Trophoblast cell (in vitro differentiated cells and primary cell): Measurements from ENCODE around the gene MED14.

Experiments
- DNase-seq, 2 donors: peaks; one replicate each; pipeline ENCODE4 v3.0.0-alpha.2; 2016
- H2AFZ ChIP-seq: 2 replicates; pipeline ENCODE4 v1.6.1; 2013; ENCODE audit warnings: low read length, moderate library complexity, mild to moderate bottlenecking; ENCODE audit not compliant: insufficient read depth, poor library complexity
- H2AK5ac ChIP-seq: 2 replicates; pipeline ENCODE4 v1.6.1; 2013; ENCODE audit warnings: mild to moderate bottlenecking, low read length
- H2BK120ac ChIP-seq: 2 replicates; pipeline ENCODE4 v1.6.1; 2013; ENCODE audit warnings: low read length, mild to moderate bottlenecking, moderate library complexity; ENCODE audit not compliant: insufficient read depth, poor library complexity
- H2BK12ac ChIP-seq: 2 replicates; pipeline ENCODE4 v1.6.1; 2013; ENCODE audit warnings: mild to moderate bottlenecking, low read length, moderate library complexity
- H2BK5ac ChIP-seq: 2 replicates; pipeline ENCODE4 v1.6.1; 2013; ENCODE audit warnings: low read length, low read depth, moderate library complexity, mild to moderate bottlenecking; ENCODE audit not compliant: poor library complexity
- H3K14ac ChIP-seq: 2 replicates; pipeline ENCODE4 v1.6.1; 2013; ENCODE audit warnings: mild to moderate bottlenecking, low read length
- H3K18ac ChIP-seq: 2 replicates; pipeline ENCODE4 v1.6.1; 2013; ENCODE audit warnings: mild to moderate bottlenecking, low read length
- H3K23ac ChIP-seq: 2 replicates; pipeline ENCODE4 v1.6.1; 2013; ENCODE audit warnings: low read length
- H3K27ac ChIP-seq: 2 replicates; pipeline ENCODE4 v1.5.1; 2013; ENCODE audit warnings: low read depth, mild to moderate bottlenecking, inconsistent platforms, low read length, moderate library complexity
- H3K27me3 ChIP-seq: 2 replicates; pipeline ENCODE4 v1.6.1; 2013; ENCODE audit warnings: inconsistent platforms, mild to moderate bottlenecking, low read length, moderate library complexity; ENCODE audit not compliant: insufficient read depth
- H3K36me3 ChIP-seq, 2 experiments: 1 replicate in 1 of 2; 2 replicates in 1 of 2; pipeline ENCODE4 v1.6.1; 2013; ENCODE audit warnings: low read length in 2 of 2, mild to moderate bottlenecking in 2 of 2, moderate library complexity in 1 of 2; ENCODE audit not compliant: insufficient read depth in 2 of 2, control insufficient read depth in 1 of 2
- H3K4ac ChIP-seq: 2 replicates; pipeline ENCODE4 v1.6.1; 2013; ENCODE audit warnings: low read depth, mild to moderate bottlenecking, low read length, moderate library complexity
- H3K4me1 ChIP-seq, 2 experiments: 1 replicate in 1 of 2; 2 replicates in 1 of 2; pipeline ENCODE4 v1.6.1; 2013; ENCODE audit warnings: low read length in 2 of 2, mild to moderate bottlenecking in 2 of 2, moderate library complexity in 1 of 2; ENCODE audit not compliant: insufficient read depth in 2 of 2, control insufficient read depth in 1 of 2
- H3K4me2 ChIP-seq: 2 replicates; pipeline ENCODE4 v1.6.1; 2013; ENCODE audit warnings: inconsistent platforms, mild to moderate bottlenecking, low read length, moderate library complexity
- H3K4me3 ChIP-seq: 2 replicates; pipeline ENCODE4 v1.5.1; 2013; ENCODE audit warnings: mild to moderate bottlenecking, low read depth, low read length, inconsistent platforms
- H3K79me1 ChIP-seq: one replicate; pipeline ENCODE4 v1.6.1; 2013; ENCODE audit warnings: low read length
- H3K79me2 ChIP-seq: 2 replicates; pipeline ENCODE4 v1.6.1; 2013; ENCODE audit warnings: low read length, mild to moderate bottlenecking; ENCODE audit not compliant: control insufficient read depth, insufficient read depth, poor library complexity
- H3K9ac ChIP-seq: 2 replicates; pipeline ENCODE4 v1.6.1; 2013; ENCODE audit warnings: mild to moderate bottlenecking, low read length
- H3K9me3 ChIP-seq: 2 replicates; pipeline ENCODE4 v1.6.1; 2013; ENCODE audit warnings: low read depth, mild to moderate bottlenecking, control low read depth, inconsistent platforms, low read length; ENCODE audit not compliant: insufficient read depth
- H4K12ac ChIP-seq: 2 replicates; pipeline ENCODE4 v1.6.1; 2013; ENCODE audit warnings: low read depth, mild to moderate bottlenecking, low read length, moderate library complexity
- H4K8ac ChIP-seq: 2 replicates; pipeline ENCODE4 v1.6.1; 2013; ENCODE audit warnings: low read depth, mild to moderate bottlenecking, low read length, moderate library complexity
- H4K91ac ChIP-seq: one replicate; pipeline ENCODE4 v1.6.1; 2013; ENCODE audit warnings: low read depth, mild to moderate bottlenecking, low read length, moderate library complexity
- WGBS: extraction: QIAGEN DNeasy Blood & Tissue Kit; methylation state at CpG from one replicate; pipeline ENCODE4 v1.1.7; 2013; ENCODE audit warnings: missing lambda C conversion rate; ENCODE audit not compliant: insufficient read length, insufficient coverage; ENCODE audit errors: extremely low coverage; 5-methylcytosine and 5-hydroxymethylcytosine counted together

MED14 gene

DNA sequence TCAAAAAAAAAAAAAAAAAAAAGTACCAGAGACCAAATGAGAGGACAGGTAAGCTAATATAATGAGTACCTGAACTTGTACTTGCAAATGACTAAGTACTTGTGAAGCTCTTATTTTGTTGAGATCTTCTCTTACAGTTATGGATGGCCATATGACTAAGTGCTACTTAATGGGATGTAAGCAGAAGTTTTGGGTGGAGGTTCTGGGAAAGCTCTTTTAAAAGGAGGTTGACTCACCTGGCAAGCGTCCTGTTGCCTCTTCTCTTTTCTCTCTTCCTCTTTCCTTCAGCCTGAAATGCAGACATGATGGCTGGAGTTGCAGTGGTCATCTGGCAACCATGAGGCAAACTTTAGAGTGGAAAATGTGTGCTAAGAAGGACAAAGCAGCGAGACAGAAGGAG lies 36.9 kb upstream of the MED14 start:
- Histone ChIP-seq H4K12ac (no peak overlapping the region), H3K14ac (no peak overlapping the region), H3K4me2 (no peak overlapping the region), H3K9ac (no peak overlapping the region), H3K27ac (no peak overlapping the region), H4K8ac (no peak overlapping the region), H3K4me1 (no peaks in the 10 kb centered on the region), H3K36me3 (no peaks in the 10 kb centered on the region), H2BK120ac (no peak overlapping the region), H3K79me1 (no peaks in the 10 kb centered on the region), H2BK5ac (no peak overlapping the region), H2AK5ac (no peak overlapping the region), H3K4me3 (no peak overlapping the region), H3K23ac (no peak overlapping the region), H3K79me2 (no peaks in the 10 kb centered on the region), H3K9me3 (no peaks in the 10 kb centered on the region), H3K27me3 (no peaks in the 10 kb centered on the region), H2AFZ (no peak overlapping the region), H4K91ac (no peak overlapping the region), H3K18ac (no peak overlapping the region), H2BK12ac (no peak overlapping the region), H3K4ac (no peak overlapping the region)
- peak in 1 of 2 donors; percentile 1 for DNase-seq
- WGBS = no CpG with 5 or more reads among the region's 2 CpGs

DNA sequence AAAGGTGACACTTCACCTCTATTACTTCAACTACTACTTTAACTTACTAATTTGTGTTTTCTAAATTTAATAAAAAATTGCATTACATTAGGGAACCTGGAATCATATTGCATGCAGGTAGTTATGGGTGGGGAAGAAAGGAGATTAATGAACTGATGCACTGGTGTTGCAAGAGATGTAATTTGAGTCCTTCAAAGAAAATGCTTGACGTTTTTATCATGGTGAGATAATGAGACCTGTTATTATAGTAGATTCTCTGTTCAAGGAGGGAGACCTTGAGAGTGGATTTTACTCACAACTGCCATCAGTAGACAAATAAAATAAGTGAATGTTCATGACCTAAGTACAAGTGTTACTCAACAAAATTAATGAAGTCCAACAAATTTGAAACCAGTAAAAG lies 26.4 kb upstream of the MED14 start:
- no peaks in the 10 kb centered on the region for H3K79me1 ChIP-seq
- no peak overlapping the region for H2BK5ac ChIP-seq
- H2BK120ac ChIP-seq = no peak overlapping the region
- no peak overlapping the region for H4K91ac ChIP-seq
- H3K23ac ChIP-seq = no peak overlapping the region
- H4K8ac ChIP-seq = no peak overlapping the region
- no peaks in the 10 kb centered on the region for H3K9me3 ChIP-seq
- H2BK12ac ChIP-seq = no peak overlapping the region
- no peak for DNase-seq
- H3K4me2 ChIP-seq = no peak overlapping the region
- no CpG with 5 or more reads among the region's 1 CpG for WGBS
- no peak overlapping the region for H3K14ac ChIP-seq
- no peak overlapping the region for H2AK5ac ChIP-seq
- no peaks in the 10 kb centered on the region for H3K4me1 ChIP-seq
- H3K4ac ChIP-seq = no peak overlapping the region
- no peaks in the 10 kb centered on the region for H3K27me3 ChIP-seq
- no peaks in the 10 kb centered on the region for H3K36me3 ChIP-seq
- no peaks in the 10 kb centered on the region for H3K79me2 ChIP-seq
- no peak overlapping the region for H3K4me3 ChIP-seq
- no peak overlapping the region for H3K18ac ChIP-seq
- no peak overlapping the region for H3K9ac ChIP-seq
- no peak overlapping the region for H2AFZ ChIP-seq
- no peak overlapping the region for H3K27ac ChIP-seq
- no peak overlapping the region for H4K12ac ChIP-seq

DNA sequence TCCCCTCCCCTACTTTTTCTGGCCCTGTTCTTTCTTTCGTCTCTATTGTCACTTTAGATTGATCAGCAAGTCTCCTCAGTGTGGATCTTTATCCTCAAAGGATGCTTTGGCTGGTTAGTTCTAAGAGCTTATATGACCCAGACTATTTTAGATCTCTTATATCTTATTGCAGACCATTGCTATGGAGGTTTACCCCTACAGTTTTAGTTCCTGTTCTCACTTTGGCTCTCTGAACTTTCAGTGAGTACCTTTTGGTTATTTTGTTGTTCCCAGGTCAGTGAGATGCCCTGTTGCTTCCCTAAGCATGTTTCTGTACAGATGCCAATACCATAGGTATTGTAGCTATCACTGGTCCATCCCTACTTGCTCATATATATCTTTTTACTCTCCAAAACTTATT lies 24.0 kb upstream of the MED14 start:
- no peak overlapping the region for H2BK120ac ChIP-seq
- H3K4me3 ChIP-seq = no peak overlapping the region
- WGBS = no CpG with 5 or more reads among the region's 1 CpG
- no peak overlapping the region for H2AK5ac ChIP-seq
- H2AFZ ChIP-seq = no peak overlapping the region
- H3K4me2 ChIP-seq = no peak overlapping the region
- H3K79me2 ChIP-seq = no peaks in the 10 kb centered on the region
- no peak overlapping the region for H3K14ac ChIP-seq
- no peaks in the 10 kb centered on the region for H3K9me3 ChIP-seq
- H3K4me1 ChIP-seq = no peaks in the 10 kb centered on the region
- no peaks in the 10 kb centered on the region for H3K79me1 ChIP-seq
- no peak overlapping the region for H3K4ac ChIP-seq
- H4K12ac ChIP-seq = no peak overlapping the region
- no peak overlapping the region for H3K9ac ChIP-seq
- no peaks in the 10 kb centered on the region for H3K36me3 ChIP-seq
- H3K27ac ChIP-seq = no peak overlapping the region
- H3K18ac ChIP-seq = no peak overlapping the region
- no peak overlapping the region for H4K8ac ChIP-seq
- DNase-seq = no peak
- no peak overlapping the region for H2BK12ac ChIP-seq
- no peaks in the 10 kb centered on the region for H3K27me3 ChIP-seq
- no peak overlapping the region for H3K23ac ChIP-seq
- H4K91ac ChIP-seq = no peak overlapping the region
- no peak overlapping the region for H2BK5ac ChIP-seq

DNA sequence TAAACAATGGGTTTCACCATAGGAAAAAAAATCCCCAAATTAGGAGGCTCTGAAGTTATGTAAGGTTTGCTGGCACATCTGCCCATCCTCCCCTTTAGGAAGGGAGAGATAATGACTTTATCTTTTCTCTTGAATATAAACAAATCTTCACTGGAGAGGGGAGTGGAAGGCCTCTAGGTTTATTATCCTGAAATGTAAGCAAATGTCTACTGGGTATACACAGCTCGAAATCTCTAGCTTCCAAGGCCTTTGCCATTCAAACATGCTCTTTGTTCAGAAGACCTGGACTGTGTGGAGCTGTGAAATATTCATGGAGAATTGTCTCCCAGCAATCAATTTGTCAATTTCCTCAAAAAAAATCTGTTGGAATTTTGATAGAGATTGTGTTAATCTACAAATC lies 21.7 kb upstream of the MED14 start:
- H3K4me1 ChIP-seq = no peaks in the 10 kb centered on the region
- no peak overlapping the region for H3K14ac ChIP-seq
- no peaks in the 10 kb centered on the region for H3K27me3 ChIP-seq
- no peak for DNase-seq
- H2BK12ac ChIP-seq = no peak overlapping the region
- H4K12ac ChIP-seq = no peak overlapping the region
- no peak overlapping the region for H3K9ac ChIP-seq
- no peak overlapping the region for H3K23ac ChIP-seq
- no peaks in the 10 kb centered on the region for H3K79me2 ChIP-seq
- no peak overlapping the region for H2AFZ ChIP-seq
- no peak overlapping the region for H3K4me2 ChIP-seq
- H3K27ac ChIP-seq = no peak overlapping the region
- H2AK5ac ChIP-seq = no peak overlapping the region
- no peak overlapping the region for H4K91ac ChIP-seq
- H3K79me1 ChIP-seq = no peaks in the 10 kb centered on the region
- H3K4ac ChIP-seq = no peak overlapping the region
- H4K8ac ChIP-seq = no peak overlapping the region
- H2BK5ac ChIP-seq = no peak overlapping the region
- no peak overlapping the region for H3K4me3 ChIP-seq
- no peaks in the 10 kb centered on the region for H3K9me3 ChIP-seq
- no peak overlapping the region for H3K18ac ChIP-seq
- WGBS = no CpG with 5 or more reads among the region's 1 CpG
- H2BK120ac ChIP-seq = no peak overlapping the region
- H3K36me3 ChIP-seq = no peaks in the 10 kb centered on the region
